ENCODE data around the gene HPS4.

Gene HPS4

GRCh38 chr22:26404851-26405421 is 78.6 kb downstream of the HPS4 start:
- no peak overlapping the region for H3K4me3 ChIP-seq (ENCODE audit: low read depth in 1 of 2, low read length in 2 of 2)
- H3K27ac ChIP-seq (ENCODE audit: low read depth, low read length): no peak overlapping the region
- no peaks in the 10 kb centered on the region for H3K9me3 ChIP-seq (ENCODE audit: control insufficient read depth in 1 of 2, low read length in 2 of 2)
- peaks cover 0 to 5% of the 10 kb centered on the region in 2 donors for H3K27me3 ChIP-seq (ENCODE audit: control insufficient read depth in 1 of 2, insufficient read depth in 2 of 2, low read length in 2 of 2)
- no peaks in the 10 kb centered on the region for H3K36me3 ChIP-seq (ENCODE audit: control insufficient read depth in 1 of 2, insufficient read depth in 2 of 2, low read length in 2 of 2)
- H3K9ac ChIP-seq (ENCODE audit: low read depth in 1 of 2, low read length in 2 of 2): no peak overlapping the region
- peaks cover 0 to 3% of the 10 kb centered on the region in 2 donors for H3K4me1 ChIP-seq (ENCODE audit: control insufficient read depth in 1 of 2, insufficient read depth in 2 of 2, low read length in 2 of 2)

- Histone ChIP-seq H3K9me3 (ENCODE audit: control insufficient read depth in 1 of 2, low read length in 2 of 2) (no peaks in the 10 kb centered on the region), H3K4me3 (ENCODE audit: low read depth in 1 of 2, low read length in 2 of 2) (no peak overlapping the region), H3K36me3 (ENCODE audit: control insufficient read depth in 1 of 2, insufficient read depth in 2 of 2, low read length in 2 of 2) (no peaks in the 10 kb centered on the region), H3K27ac (ENCODE audit: low read depth, low read length) (no peak overlapping the region), H3K4me1 (ENCODE audit: control insufficient read depth in 1 of 2, insufficient read depth in 2 of 2, low read length in 2 of 2) (peaks cover 0 to 3% of the 10 kb centered on the region in 2 donors), H3K27me3 (ENCODE audit: control insufficient read depth in 1 of 2, insufficient read depth in 2 of 2, low read length in 2 of 2) (peaks cover 0 to 5% of the 10 kb centered on the region in 2 donors), H3K9ac (ENCODE audit: low read depth in 1 of 2, low read length in 2 of 2) (no peak overlapping the region)
These were observed 81.9 kb downstream of the HPS4 start for GRCh38 chr22:26401726-26402125.
